ENCODE data around the gene RDX.

DNA sequence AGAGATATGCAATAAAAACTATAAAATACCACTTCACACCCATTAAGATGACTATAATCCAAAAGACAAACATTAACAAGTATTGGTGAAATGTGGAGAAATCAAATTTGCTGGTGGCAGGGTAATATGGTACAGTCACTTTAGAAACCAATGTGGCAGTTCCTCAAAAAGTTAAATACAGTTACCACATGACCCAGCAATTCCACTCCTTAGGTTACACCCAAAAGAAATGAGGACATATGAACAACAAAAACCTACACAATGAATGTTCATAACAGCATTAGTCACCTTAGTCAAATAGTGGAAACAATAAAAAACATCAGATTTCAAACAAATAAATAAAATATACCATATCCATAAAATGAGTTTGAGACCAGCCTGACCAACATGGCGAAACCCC, 52.6 kb downstream of the RDX start:
- TF ChIP-seq, protein P1, sequence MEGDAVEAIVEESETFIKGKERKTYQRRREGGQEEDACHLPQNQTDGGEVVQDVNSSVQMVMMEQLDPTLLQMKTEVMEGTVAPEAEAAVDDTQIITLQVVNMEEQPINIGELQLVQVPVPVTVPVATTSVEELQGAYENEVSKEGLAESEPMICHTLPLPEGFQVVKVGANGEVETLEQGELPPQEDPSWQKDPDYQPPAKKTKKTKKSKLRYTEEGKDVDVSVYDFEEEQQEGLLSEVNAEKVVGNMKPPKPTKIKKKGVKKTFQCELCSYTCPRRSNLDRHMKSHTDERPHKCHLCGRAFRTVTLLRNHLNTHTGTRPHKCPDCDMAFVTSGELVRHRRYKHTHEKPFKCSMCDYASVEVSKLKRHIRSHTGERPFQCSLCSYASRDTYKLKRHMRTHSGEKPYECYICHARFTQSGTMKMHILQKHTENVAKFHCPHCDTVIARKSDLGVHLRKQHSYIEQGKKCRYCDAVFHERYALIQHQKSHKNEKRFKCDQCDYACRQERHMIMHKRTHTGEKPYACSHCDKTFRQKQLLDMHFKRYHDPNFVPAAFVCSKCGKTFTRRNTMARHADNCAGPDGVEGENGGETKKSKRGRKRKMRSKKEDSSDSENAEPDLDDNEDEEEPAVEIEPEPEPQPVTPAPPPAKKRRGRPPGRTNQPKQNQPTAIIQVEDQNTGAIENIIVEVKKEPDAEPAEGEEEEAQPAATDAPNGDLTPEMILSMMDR (IDR thresholded peaks at IDR 0.05 in 2 of 3, conservative IDR thresholded peaks at IDR 0.05 in 1 of 3; ENCODE audit: control insufficient read depth in 2 of 3, extremely low read depth in 1 of 3, insufficient read depth in 1 of 3, low read depth in 3 of 3, low read length in 3 of 3), result no peak
- TF ChIP-seq PAX5 (IDR thresholded peaks at IDR 0.05; ENCODE audit: borderline replicate concordance, low read depth, low read length) (no peak), POU2F2 (IDR thresholded peaks at IDR 0.05; ENCODE audit: borderline replicate concordance, low read depth, low read length) (no peak), RFX5 (IDR thresholded peaks at IDR 0.05; ENCODE audit: low read depth, low read length) (no peak), RELA (IDR thresholded peaks at IDR 0.05; ENCODE audit: borderline replicate concordance, partially characterized antibody) (no peak), CREM (IDR thresholded peaks at IDR 0.05; ENCODE audit: low read depth) (no peak), YY1 (IDR thresholded peaks at IDR 0.05; ENCODE audit: low read depth, low read length) (no peak), SIN3A (IDR thresholded peaks at IDR 0.05; ENCODE audit: low read depth, low read length) (no peak), POLR2AphosphoS5 (IDR thresholded peaks at IDR 0.05; ENCODE audit: low read length) (no peak)
- TF ChIP-seq, protein P2, sequence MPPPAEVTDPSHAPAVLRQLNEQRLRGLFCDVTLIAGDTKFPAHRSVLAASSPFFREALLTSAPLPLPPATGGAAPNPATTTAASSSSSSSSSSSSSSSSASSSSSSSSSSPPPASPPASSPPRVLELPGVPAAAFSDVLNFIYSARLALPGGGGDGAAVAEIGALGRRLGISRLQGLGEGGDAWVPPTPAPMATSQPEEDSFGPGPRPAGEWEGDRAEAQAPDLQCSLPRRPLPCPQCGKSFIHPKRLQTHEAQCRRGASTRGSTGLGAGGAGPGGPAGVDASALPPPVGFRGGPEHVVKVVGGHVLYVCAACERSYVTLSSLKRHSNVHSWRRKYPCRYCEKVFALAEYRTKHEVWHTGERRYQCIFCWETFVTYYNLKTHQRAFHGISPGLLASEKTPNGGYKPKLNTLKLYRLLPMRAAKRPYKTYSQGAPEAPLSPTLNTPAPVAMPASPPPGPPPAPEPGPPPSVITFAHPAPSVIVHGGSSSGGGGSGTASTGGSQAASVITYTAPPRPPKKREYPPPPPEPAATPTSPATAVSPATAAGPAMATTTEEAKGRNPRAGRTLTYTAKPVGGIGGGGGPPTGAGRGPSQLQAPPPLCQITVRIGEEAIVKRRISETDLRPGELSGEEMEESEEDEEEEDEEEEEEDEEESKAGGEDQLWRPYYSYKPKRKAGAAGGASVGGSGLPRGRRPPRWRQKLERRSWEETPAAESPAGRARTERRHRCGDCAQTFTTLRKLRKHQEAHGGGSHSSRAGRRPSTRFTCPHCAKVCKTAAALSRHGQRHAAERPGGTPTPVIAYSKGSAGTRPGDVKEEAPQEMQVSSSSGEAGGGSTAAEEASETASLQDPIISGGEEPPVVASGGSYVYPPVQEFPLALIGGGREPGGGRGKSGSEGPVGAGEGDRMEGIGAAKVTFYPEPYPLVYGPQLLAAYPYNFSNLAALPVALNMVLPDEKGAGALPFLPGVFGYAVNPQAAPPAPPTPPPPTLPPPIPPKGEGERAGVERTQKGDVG (CRISPR knock-in tag; IDR thresholded peaks at IDR 0.05), result no peak
